ENCODE data around the gene ACTL7A. TPM values are rescaled to one million over a fixed set of nuclear protein-coding genes. Genes with fewer than 3 reads are reported as not detected.

Gene ACTL7A
- total and polyA plus RNA-seq, 9 donors = not detected

- Histone ChIP-seq H3K9me3 (replicated peaks; ENCODE audit: control insufficient read depth, low read depth, low read length) (peaks cover 4% of the 10 kb centered on the region), H3K27ac (ENCODE audit: low read length) (no peak overlapping the region), H3K36me3 (ENCODE audit: control insufficient read depth, insufficient read depth, low read length) (peaks cover 30% of the 10 kb centered on the region), H3K4me3 (ENCODE audit: low read length) (no peak overlapping the region), H3K4me1 (ENCODE audit: control insufficient read depth, insufficient read depth, low read length) (no peaks in the 10 kb centered on the region), H3K27me3 (ENCODE audit: control insufficient read depth, insufficient read depth, low read length) (no peaks in the 10 kb centered on the region)
- WGBS (ENCODE audit: insufficient coverage) = 50% methylated on average over 1 of the region's 3 CpGs
- no peak for DNase-seq
Measured at GRCh38 chr9:108869092-108869725, 7.1 kb downstream of the ACTL7A start.

GRCh38 chr9:108874058-108874788 is 12.2 kb downstream of the ACTL7A start:
- H3K36me3 ChIP-seq (ENCODE audit: control insufficient read depth, insufficient read depth, low read length) = peaks cover 52% of the 10 kb centered on the region
- H3K4me1 ChIP-seq (ENCODE audit: control insufficient read depth, insufficient read depth, low read length) = no peaks in the 10 kb centered on the region
- peaks cover 4% of the 10 kb centered on the region for H3K9me3 ChIP-seq (replicated peaks; ENCODE audit: control insufficient read depth, low read depth, low read length)
- H3K27ac ChIP-seq (ENCODE audit: low read length) = no peak overlapping the region
- no CpG with 5 or more reads among the region's 4 CpGs for WGBS (ENCODE audit: insufficient coverage)
- no peak for DNase-seq
- no peaks in the 10 kb centered on the region for H3K27me3 ChIP-seq (ENCODE audit: control insufficient read depth, insufficient read depth, low read length)
- no peak overlapping the region for H3K4me3 ChIP-seq (ENCODE audit: low read length)

- Histone ChIP-seq H3K27ac (ENCODE audit: low read length) (no peak overlapping the region), H3K4me3 (ENCODE audit: low read length) (no peak overlapping the region), H3K9me3 (replicated peaks; ENCODE audit: control insufficient read depth, low read depth, low read length) (peaks cover 2% of the 10 kb centered on the region), H3K27me3 (ENCODE audit: control insufficient read depth, insufficient read depth, low read length) (no peaks in the 10 kb centered on the region), H3K36me3 (ENCODE audit: control insufficient read depth, insufficient read depth, low read length) (peaks cover 53% of the 10 kb centered on the region), H3K4me1 (ENCODE audit: control insufficient read depth, insufficient read depth, low read length) (no peaks in the 10 kb centered on the region)
- no peak for DNase-seq
- no CpG with 5 or more reads among the region's 5 CpGs for WGBS (ENCODE audit: insufficient coverage)
Measured at GRCh38 chr9:108876425-108876824, 14.4 kb downstream of the ACTL7A start.

- no peak overlapping the region for H3K4me3 ChIP-seq (ENCODE audit: low read length)
- H3K27me3 ChIP-seq (ENCODE audit: control insufficient read depth, insufficient read depth, low read length) = no peaks in the 10 kb centered on the region
- DNase-seq = no peak
- H3K27ac ChIP-seq (ENCODE audit: low read length) = no peak overlapping the region
- H3K36me3 ChIP-seq (ENCODE audit: control insufficient read depth, insufficient read depth, low read length) = peaks cover 55% of the 10 kb centered on the region
- no peaks in the 10 kb centered on the region for H3K4me1 ChIP-seq (ENCODE audit: control insufficient read depth, insufficient read depth, low read length)
- H3K9me3 ChIP-seq (replicated peaks; ENCODE audit: control insufficient read depth, low read depth, low read length) = no peaks in the 10 kb centered on the region
- 100% methylated on average over 1 of the region's 2 CpGs for WGBS (ENCODE audit: insufficient coverage)
Measured at GRCh38 chr9:108877524-108877923, 15.5 kb downstream of the ACTL7A start.

- Histone ChIP-seq H3K27me3 (ENCODE audit: control insufficient read depth, insufficient read depth, low read length) (no peaks in the 10 kb centered on the region), H3K4me3 (ENCODE audit: low read length) (no peak overlapping the region), H3K27ac (ENCODE audit: low read length) (no peak overlapping the region), H3K9me3 (replicated peaks; ENCODE audit: control insufficient read depth, low read depth, low read length) (no peaks in the 10 kb centered on the region), H3K4me1 (ENCODE audit: control insufficient read depth, insufficient read depth, low read length) (no peaks in the 10 kb centered on the region), H3K36me3 (ENCODE audit: control insufficient read depth, insufficient read depth, low read length) (peaks cover 50% of the 10 kb centered on the region)
- DNase-seq = no peak
- no CpG with 5 or more reads among the region's 3 CpGs for WGBS (ENCODE audit: insufficient coverage)
Measured at GRCh38 chr9:108880738-108881316, 18.8 kb downstream of the ACTL7A start.

- WGBS (ENCODE audit: insufficient coverage) = no CpG with 5 or more reads among the region's 6 CpGs
- no peak overlapping the region for H3K4me3 ChIP-seq (ENCODE audit: low read length)
- no peaks in the 10 kb centered on the region for H3K4me1 ChIP-seq (ENCODE audit: control insufficient read depth, insufficient read depth, low read length)
- no peaks in the 10 kb centered on the region for H3K9me3 ChIP-seq (replicated peaks; ENCODE audit: control insufficient read depth, low read depth, low read length)
- no peak for DNase-seq
- no peak overlapping the region for H3K27ac ChIP-seq (ENCODE audit: low read length)
- peaks cover 49% of the 10 kb centered on the region for H3K36me3 ChIP-seq (ENCODE audit: control insufficient read depth, insufficient read depth, low read length)
- H3K27me3 ChIP-seq (ENCODE audit: control insufficient read depth, insufficient read depth, low read length) = no peaks in the 10 kb centered on the region
Measured at GRCh38 chr9:108882052-108882888, 20.2 kb downstream of the ACTL7A start.

- no peaks in the 10 kb centered on the region for H3K4me1 ChIP-seq (ENCODE audit: control insufficient read depth, insufficient read depth, low read length)
- DNase-seq = no peak
- H3K27ac ChIP-seq (ENCODE audit: low read length) = no peak overlapping the region
- H3K4me3 ChIP-seq (ENCODE audit: low read length) = no peak overlapping the region
- H3K36me3 ChIP-seq (ENCODE audit: control insufficient read depth, insufficient read depth, low read length) = peaks cover 52% of the 10 kb centered on the region
- H3K27me3 ChIP-seq (ENCODE audit: control insufficient read depth, insufficient read depth, low read length) = no peaks in the 10 kb centered on the region
- 100% methylated on average over 2 of the region's 3 CpGs for WGBS (ENCODE audit: insufficient coverage)
- H3K9me3 ChIP-seq (replicated peaks; ENCODE audit: control insufficient read depth, low read depth, low read length) = no peaks in the 10 kb centered on the region
Measured at GRCh38 chr9:108883085-108883484, 21.0 kb downstream of the ACTL7A start.

- Histone ChIP-seq H3K9me3 (replicated peaks; ENCODE audit: control insufficient read depth, low read depth, low read length) (no peaks in the 10 kb centered on the region), H3K4me3 (ENCODE audit: low read length) (no peak overlapping the region), H3K27me3 (ENCODE audit: control insufficient read depth, insufficient read depth, low read length) (no peaks in the 10 kb centered on the region), H3K27ac (ENCODE audit: low read length) (no peak overlapping the region), H3K36me3 (ENCODE audit: control insufficient read depth, insufficient read depth, low read length) (peaks cover 44% of the 10 kb centered on the region), H3K4me1 (ENCODE audit: control insufficient read depth, insufficient read depth, low read length) (no peaks in the 10 kb centered on the region)
- no peak for DNase-seq
- WGBS (ENCODE audit: insufficient coverage) = no CpG with 5 or more reads among the region's 3 CpGs
Measured at GRCh38 chr9:108884701-108885100, 22.6 kb downstream of the ACTL7A start.

GRCh38 chr9:108885643-108886348 is 23.7 kb downstream of the ACTL7A start:
- DNase-seq = peak; percentile 12
- no peaks in the 10 kb centered on the region for H3K4me1 ChIP-seq (ENCODE audit: control insufficient read depth, insufficient read depth, low read length)
- H3K36me3 ChIP-seq (ENCODE audit: control insufficient read depth, insufficient read depth, low read length) = peaks cover 43% of the 10 kb centered on the region
- no peaks in the 10 kb centered on the region for H3K27me3 ChIP-seq (ENCODE audit: control insufficient read depth, insufficient read depth, low read length)
- no peak overlapping the region for H3K4me3 ChIP-seq (ENCODE audit: low read length)
- WGBS (ENCODE audit: insufficient coverage) = no CpG with 5 or more reads among the region's 1 CpG
- H3K9me3 ChIP-seq (replicated peaks; ENCODE audit: control insufficient read depth, low read depth, low read length) = no peaks in the 10 kb centered on the region
- H3K27ac ChIP-seq (ENCODE audit: low read length) = no peak overlapping the region

All from muscle of leg (tissue), 11 donors.